AG09319 (cell line): ENCODE measurements around the gene UBE2V1.

Experiments
- DNase-seq: peaks from one replicate; pipeline ENCODE4 v3.0.0-alpha.2; 2010; ENCODE audit warnings: low read depth; ENCODE audit errors: extremely low read depth
- TF ChIP-seq, protein P1 (sequence below): IDR thresholded peaks from 2 replicates; pipeline ENCODE4 v1.5.1; 2011; ENCODE audit warnings: low read depth, mild to moderate bottlenecking, inconsistent platforms, low read length, moderate library complexity

Gene UBE2V1

DNA sequence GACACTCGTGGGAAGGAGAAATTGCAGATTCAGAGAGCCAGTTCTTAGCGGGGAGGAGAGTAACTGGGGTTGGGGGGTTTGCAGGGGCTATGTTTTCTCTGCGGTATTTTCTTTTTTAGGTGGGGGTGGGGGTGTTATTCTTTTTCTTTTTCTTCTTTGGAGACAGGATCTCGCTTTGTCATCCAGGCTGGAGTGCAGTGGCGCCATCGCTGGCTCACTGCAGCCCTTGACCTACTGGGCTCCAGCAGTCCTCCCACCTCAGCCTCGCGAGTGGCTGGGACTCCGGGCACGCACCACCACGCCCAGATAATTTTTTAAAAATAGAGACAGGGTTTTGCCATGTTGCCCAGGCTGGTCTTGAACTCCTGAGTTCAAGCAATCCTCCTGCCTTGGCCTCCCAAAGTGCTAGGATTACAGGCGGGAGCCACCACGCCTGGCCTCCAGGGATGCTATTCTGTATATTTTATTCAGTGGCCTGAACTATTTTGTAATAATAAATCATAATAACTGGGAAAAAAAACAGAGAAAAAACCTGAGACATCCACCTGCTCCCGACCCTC lies 57.3 kb downstream of the UBE2V1 start:
- TF ChIP-seq, protein P1, sequence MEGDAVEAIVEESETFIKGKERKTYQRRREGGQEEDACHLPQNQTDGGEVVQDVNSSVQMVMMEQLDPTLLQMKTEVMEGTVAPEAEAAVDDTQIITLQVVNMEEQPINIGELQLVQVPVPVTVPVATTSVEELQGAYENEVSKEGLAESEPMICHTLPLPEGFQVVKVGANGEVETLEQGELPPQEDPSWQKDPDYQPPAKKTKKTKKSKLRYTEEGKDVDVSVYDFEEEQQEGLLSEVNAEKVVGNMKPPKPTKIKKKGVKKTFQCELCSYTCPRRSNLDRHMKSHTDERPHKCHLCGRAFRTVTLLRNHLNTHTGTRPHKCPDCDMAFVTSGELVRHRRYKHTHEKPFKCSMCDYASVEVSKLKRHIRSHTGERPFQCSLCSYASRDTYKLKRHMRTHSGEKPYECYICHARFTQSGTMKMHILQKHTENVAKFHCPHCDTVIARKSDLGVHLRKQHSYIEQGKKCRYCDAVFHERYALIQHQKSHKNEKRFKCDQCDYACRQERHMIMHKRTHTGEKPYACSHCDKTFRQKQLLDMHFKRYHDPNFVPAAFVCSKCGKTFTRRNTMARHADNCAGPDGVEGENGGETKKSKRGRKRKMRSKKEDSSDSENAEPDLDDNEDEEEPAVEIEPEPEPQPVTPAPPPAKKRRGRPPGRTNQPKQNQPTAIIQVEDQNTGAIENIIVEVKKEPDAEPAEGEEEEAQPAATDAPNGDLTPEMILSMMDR = no peak
- DNase-seq = no peak

DNA sequence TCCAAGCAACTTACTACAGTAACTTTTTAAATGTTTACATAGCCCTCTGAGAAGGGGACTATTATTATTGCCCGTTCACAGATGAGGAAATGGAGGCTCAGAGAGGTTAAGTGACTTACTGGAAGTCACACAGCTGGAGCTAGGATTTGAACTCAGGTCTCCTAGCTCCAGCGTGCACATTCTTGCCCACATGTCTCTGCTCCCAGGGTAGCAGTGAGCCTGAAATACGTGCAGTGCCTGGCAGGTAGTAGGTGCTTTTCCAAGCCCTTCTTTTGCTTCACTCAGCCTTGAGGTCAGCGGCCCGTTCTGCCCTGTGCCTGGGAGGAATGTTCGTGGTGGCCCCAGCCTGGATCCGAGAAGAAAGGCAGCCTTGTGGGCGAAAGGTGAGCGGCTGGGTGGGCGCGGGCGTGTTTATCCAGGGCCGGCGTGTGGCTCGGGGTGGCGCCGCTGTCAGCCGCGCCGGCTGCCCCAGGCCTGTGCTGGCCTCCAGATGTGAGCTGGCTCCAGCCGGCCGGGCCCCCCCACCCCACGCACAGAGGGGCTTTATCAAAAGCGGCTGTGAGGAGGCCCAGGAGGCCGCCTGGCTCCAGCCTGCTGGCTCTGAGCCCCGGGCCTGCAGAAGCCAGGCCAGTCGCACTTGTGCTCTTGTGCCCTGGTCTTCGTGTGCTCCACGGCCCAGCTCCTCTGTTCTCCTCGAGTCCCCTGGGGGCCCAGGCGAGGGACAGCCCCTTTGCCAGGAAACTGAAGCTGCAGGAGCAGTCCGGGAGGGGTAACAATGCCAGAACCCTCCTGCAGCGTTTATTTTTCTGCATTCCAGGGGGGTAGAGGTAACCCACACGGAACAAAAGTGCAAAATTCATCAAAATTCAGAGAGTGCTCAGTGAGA lies 58.1 kb downstream of the UBE2V1 start:
- DNase-seq = peak; percentile 49
- TF ChIP-seq, protein P1 = no peak

DNA sequence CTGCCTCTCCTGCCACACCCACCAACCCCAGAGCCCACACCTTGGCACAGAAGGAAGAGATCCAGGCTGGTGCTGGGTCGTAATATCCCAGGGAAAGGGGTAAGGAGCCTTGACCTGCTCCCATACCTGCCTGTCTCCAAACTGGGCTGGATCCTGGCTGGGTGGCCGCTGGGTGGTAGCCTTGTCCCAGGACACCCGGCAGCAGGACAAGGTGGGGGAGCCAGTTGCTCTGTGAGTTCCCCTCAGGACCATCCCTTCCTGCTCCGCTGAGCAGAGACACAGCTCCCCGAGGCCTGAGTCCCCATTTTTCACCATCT lies 58.8 kb downstream of the UBE2V1 start:
- no peak for DNase-seq
- TF ChIP-seq, protein P1 = no peak

DNA sequence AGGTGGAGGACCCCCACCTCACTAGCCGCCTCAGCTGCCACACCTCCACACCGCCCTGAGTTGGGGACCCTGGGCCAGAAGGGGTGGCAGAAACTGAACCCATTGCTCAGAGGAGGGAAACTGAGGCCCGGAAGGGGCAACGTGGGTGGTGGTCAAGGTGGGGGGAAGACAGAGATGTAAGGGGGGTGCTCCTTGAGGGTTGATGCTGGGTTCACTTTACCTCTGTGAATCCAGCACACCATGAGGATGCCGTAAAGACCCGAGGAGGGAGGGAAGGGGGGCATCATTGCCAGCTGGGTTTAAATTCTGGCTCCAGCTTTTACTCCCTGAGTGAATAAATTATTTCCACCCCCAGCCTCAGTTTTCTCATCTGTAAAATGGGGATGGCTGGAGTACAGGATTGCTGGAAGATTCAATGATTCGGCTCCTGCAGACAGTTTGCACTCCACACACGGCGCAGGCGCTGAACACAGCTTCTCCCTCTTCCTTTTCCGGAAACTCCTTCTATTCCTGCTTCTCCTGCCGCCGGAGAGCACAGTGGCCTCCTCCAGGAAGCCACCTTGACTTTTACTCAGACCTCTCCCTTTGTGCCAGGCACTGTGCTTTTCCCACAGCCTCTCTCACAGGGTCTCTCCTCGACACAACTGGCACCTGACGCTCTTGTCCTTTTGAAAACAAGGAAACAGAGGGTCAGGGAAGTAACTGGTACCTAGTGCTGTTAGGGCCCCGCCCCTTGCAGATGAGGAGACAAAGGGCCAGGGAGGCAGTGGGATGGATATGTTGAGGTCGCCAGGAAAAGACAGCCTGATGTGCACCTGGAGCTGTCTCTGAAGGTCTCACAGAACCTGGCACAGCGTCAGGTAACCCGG lies 59.4 kb downstream of the UBE2V1 start:
- TF ChIP-seq, protein P1 = no peak
- DNase-seq = no peak

DNA sequence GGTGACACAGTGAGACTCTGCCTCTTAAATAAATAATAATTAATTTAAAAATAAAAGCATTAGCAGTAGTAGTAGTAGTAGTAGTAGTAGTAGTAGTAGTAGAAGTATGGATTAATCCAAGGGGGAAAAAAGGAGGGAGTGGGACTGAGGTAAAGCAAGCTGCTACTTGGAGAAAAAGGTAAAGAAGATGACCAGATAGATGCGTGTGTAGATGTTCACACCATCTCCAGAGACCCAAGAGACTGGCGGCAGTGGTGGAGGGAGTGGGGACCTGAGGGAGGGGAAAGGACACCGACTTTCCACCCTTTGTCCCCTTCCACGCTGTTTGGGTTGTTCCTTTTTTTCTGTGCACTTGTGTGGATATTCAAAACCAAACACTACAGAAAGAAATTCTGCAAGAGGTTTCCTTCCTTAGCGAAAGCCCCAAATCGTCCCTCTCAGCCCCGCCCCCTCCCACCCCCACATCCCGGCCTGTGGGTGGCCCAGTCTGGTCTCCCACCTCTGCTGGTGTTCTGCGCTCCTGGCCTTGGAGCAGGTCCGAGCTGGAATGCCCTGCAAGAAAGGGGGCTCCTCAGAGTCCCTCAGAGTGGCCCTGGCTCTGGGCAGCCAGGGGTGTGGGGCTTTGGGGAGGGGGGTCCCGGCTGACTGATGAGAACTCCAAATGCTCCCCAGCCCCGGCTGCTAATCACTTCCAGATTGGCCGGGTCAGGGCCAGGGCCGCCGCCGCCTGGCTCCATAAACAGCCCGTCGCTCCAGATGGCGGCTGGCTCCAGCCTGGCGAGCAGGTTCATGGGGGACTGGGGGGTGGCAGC lies 60.2 kb downstream of the UBE2V1 start:
- TF ChIP-seq, protein P1 = no peak

DNA sequence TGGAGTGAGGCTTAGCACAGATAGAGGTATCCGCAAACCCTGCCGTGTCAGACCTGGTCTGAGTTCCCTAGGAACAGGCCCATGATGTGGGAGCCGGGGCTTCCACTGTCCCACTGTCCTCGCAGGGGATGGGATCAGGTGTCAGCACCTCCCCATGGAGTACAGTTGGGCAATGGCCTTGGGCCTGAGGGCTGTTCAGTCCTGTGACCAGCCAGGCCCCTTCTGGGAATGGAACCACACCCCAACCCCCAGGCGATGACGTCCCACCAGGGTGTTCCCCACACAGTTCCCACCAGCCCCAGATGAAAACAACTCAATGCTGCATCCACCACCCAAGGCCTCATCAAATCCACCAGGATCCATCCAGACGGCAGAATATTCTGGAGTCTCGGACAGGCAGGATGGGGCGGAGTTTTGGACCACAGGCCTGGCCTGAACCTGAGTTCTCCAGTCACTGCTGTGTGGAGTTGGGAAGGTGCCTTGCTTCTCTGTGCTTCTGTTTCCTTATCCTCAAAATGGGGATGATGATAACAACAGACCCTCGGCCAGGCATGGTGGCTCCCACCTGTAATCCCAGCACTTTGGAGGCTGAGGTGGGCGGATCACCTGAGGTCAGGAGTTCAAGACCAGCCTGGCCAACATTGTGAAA lies 62.2 kb downstream of the UBE2V1 start:
- TF ChIP-seq, protein P1 = no peak
- DNase-seq = no peak

More for the DNA sequence above, 60.2 kb downstream of the UBE2V1 start:
- no peak for DNase-seq
